Heart right ventricle (tissue), 16 donors: ENCODE data around the gene TIE1. TPM values are rescaled to one million over a fixed set of nuclear protein-coding genes. Genes with fewer than 3 reads are reported as not detected.

ENCODE experiments used
- ATAC-seq, 8 donors: fragments of 200-7000 bp; cut with Tn5 transposase; one replicate each; pipeline ENCODE4 v1.9.1; 2020; ENCODE audit warnings: mild to moderate bottlenecking in 8 of 8, moderate library complexity in 8 of 8, moderate number of reproducible peaks in 1 of 8
- DNase-seq, 2 donors: peaks; one replicate each; pipeline ENCODE4 v3.0.0-alpha.2; 2020
- H3K27ac ChIP-seq, 10 donors: fragments of 200-600 bp; sonication (generic) in 2 of 10; one replicate each; pipeline versions ENCODE4 v1.5.0 to v1.8.0; 2020 to 2022; ENCODE audit warnings: mild to moderate bottlenecking in 3 of 10
- H3K27me3 ChIP-seq, 7 donors: fragments of 200-600 bp; one replicate each; pipeline ENCODE4 v1.8.0; 2021 to 2022; ENCODE audit warnings: mild to moderate bottlenecking in 2 of 7
- H3K36me3 ChIP-seq, 9 donors: fragments of 200-600 bp; sonication (generic) in 1 of 9; one replicate each; pipeline versions ENCODE4 v1.5.0 to v1.8.0; 2020 to 2022; ENCODE audit warnings: mild to moderate bottlenecking in 2 of 9
- H3K4me1 ChIP-seq, 9 donors: fragments of 200-600 bp; sonication (generic) in 1 of 9; one replicate each; pipeline versions ENCODE4 v1.5.0 to v1.8.0; 2020 to 2022; ENCODE audit warnings: mild to moderate bottlenecking in 4 of 9
- H3K4me3 ChIP-seq, 10 donors: fragments of 200-600 bp; sonication (generic) in 2 of 10; one replicate each; pipeline versions ENCODE4 v1.5.0 to v1.8.0; 2020 to 2022; ENCODE audit warnings: mild to moderate bottlenecking in 7 of 10, moderate library complexity in 2 of 10
- H3K9me3 ChIP-seq, 11 donors: fragments of 200-600 bp in 10 of 11; sonication (generic) in 2 of 11; one replicate each; pipeline versions ENCODE4 v1.5.0 to v1.8.0; 2013 to 2022; ENCODE audit warnings: mild to moderate bottlenecking in 2 of 11, control low read depth in 1 of 11, moderate library complexity in 1 of 11
- CTCF ChIP-seq, 9 donors: fragments of 200-600 bp; sonication (generic) in 2 of 9; IDR thresholded peaks; one replicate each; pipeline versions ENCODE4 v1.5.0 to v1.8.0; 2021 to 2022; ENCODE audit warnings: antibody characterized with exemption in 9 of 9, mild to moderate bottlenecking in 5 of 9, moderate library complexity in 1 of 9
- WGBS, 2 donors: extraction: QIAGEN DNeasy Blood & Tissue Kit; methylation state at CpG; one replicate each; pipeline ENCODE4 v1.1.7; 2013; ENCODE audit warnings: inconsistent platforms in 1 of 2; 5-methylcytosine and 5-hydroxymethylcytosine counted together
- intact Hi-C, 10 donors: fragments of 100-400 bp; cut with DNase I; formaldehyde crosslinking; loops; one replicate each; pipeline versions ENCODE4 v1.11.1 to v1.14.2; 2022
- polyA plus RNA-seq, 2 donors: library from polyadenylated mRNA; stranded (reverse); fragments of 200-250 nt; gene quantifications; one replicate each; pipeline ENCODE4 v1.2.3, GENCODE V29; 2013
- total RNA-seq, 10 donors: library from RNA; stranded (reverse); fragmentation: NEBNext Ultra II Directional in 3 of 10; extraction: Animal tissue kit (Norgen Biotek cat#: 25700) in 3 of 10; gene quantifications; one replicate each; pipeline versions ENCODE4 v1.2.1 to v1.2.4, GENCODE V29; 2021 to 2023
- donor health status: Arrhythmogenic right ventricular cardiomyopathy.
- donor health status: ischemic (EF 13 %, LVEDD 7.1; RV severe dilation, severe dysfunction).
- donor health status: healthy with polysubstance abuse.
- donor health status: DM: no; HTN: yes; CAD: no.
- donor health status: DM: no; HTN: no; CAD: no.
- donor health status: ischemic (EF 25% LVEDD 6.9; RV normal size, moderate dysfunction).
- donor health status: ischemic (EF 25% LVEDD 5.7; RV mildly dilated, moderate dysfunction).
- donor health status: healthy.
- donor health status: DM: yes; HTN: yes; CAD: no.
- donor health status: Ischemic cardiomyopathy.
- donor health status: ischemic (EF 35%, LVEDD 5.7; RV mildly dilated, moderate dysfunction).
- donor health status: nonischemic (EF 11% LVEDD 7.7; RV severe dilation, severe dysfunction).
- donor health status: DM: yes; HTN: yes; CAD: no.
- donor health status: PGD.
- donor health status: ischemic (EF 29% LVEDD 5.4; RV normal size, mild dysfunction).
- donor health status: nonischemic (EF 23%, LVEDD 6.1; RV moderate dilation, normal function).

Gene TIE1
- total and polyA plus RNA-seq, 12 donors = 19.9 to 55.8 (median 32.0) TPM

DNA sequence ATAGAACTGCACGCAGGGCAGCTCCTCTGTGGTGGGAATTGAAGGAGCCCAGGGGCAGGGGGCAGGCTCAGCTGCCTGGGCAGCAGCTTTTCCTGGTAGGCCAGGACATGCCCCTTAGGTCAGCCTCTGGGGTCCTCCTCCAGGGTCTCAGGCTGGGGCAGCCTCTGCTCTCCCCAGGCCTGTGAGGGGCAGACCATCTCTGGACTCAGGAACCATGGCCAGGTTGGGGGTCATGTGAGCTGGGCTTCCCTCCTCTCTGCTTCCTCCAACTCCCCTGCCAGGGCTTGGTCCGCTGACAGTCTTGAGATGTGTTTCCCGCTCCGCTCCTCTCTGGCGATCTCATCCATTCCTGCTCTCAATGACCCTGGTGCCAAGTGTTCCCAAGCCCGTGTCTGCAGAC, 21.1 kb upstream of the TIE1 start:
- DNase-seq = no peak

GRCh38 chr1:43280692-43281091, 20.1 kb upstream of the TIE1 start:
- WGBS, 2 donors = 38 to 43% methylated on average over 2 of the region's 2 CpGs
- intact Hi-C loops = no loop called here
- Histone ChIP-seq H3K27ac (no peak overlapping the region), H3K36me3 (no peaks in the 10 kb centered on the region), H3K9me3 (no peaks in the 10 kb centered on the region), H3K4me3 (no peak overlapping the region), H3K4me1 (no peaks in the 10 kb centered on the region), H3K27me3 (no peaks in the 10 kb centered on the region)
- no peak for TF ChIP-seq CTCF (IDR thresholded peaks at IDR 0.05)
- ATAC-seq (no peak), DNase-seq (no peak)

More for the DNA sequence above, 21.1 kb upstream of the TIE1 start:
- no peaks in the 10 kb centered on the region for H3K9me3 ChIP-seq
- H3K27me3 ChIP-seq = no peaks in the 10 kb centered on the region
- intact Hi-C loops = no loop called here
- peak in 1 of 8 donors; percentile 15 for ATAC-seq
- no peak for TF ChIP-seq CTCF (IDR thresholded peaks at IDR 0.05)
- 93 to 94% methylated on average over 6 of the region's 6 CpGs for WGBS, 2 donors
- H3K36me3 ChIP-seq = no peaks in the 10 kb centered on the region
- no peak overlapping the region for H3K4me3 ChIP-seq
- H3K4me1 ChIP-seq = peaks cover 0 to 2% (median 0%) of the 10 kb centered on the region in 9 donors
- H3K27ac ChIP-seq = no peak overlapping the region

DNA sequence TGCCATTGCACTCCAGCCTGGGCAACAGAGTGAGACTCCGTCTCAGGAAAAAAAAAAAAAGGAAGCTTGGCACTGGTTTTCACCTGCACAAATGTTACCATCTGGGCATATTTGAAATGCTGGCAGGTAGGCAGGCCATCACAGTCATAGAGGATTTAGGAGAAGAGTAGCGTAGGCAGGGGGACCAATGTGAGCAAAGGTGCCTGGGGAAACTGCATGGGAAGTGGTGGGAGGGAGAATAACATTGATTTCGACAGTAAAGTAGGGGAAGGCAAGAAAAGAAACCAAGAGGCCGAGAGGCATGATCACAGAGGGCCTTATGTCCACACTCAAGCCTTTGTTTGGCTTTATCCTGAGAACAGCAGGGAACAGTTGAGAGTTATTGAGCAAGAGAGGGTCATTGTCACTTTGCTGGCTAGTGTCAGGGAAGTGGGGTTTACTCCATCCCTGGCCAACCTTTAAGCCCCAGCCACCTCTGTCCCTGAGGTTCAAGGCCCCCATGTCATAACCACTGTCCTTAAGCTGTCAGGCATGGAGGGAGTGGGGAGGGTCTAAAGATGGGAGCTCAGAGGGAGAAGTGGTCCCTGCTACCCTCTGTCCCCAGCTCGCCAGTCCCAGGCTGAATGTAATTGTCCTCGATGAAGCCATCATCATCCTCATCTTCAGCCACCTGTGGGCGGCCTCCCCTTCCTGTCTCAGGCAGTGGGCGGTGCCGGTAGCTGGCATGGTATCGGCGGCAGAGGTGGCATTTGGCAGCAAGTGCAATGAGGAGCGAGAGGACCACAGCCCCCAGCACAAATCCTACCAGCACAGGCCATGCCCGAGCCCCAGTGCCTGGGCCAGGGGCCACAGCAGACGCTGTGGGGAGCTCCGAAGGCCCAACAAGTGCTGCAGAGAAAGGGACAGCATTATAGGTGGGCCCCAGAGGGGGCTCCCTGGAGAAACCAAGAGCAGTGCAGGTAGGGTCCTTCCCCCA, 18.3 kb upstream of the TIE1 start:
- TF ChIP-seq CTCF (IDR thresholded peaks at IDR 0.05) = no peak
- intact Hi-C loops = no loop called here
- DNase-seq = no peak
- H3K4me1 ChIP-seq = no peaks in the 10 kb centered on the region
- 88 to 94% methylated on average over 15 of the region's 15 CpGs for WGBS, 2 donors
- ATAC-seq = peak in 1 of 8 donors; percentile 21
- no peak overlapping the region for H3K27ac ChIP-seq
- H3K36me3 ChIP-seq = no peaks in the 10 kb centered on the region
- no peak overlapping the region for H3K4me3 ChIP-seq
- no peaks in the 10 kb centered on the region for H3K9me3 ChIP-seq
- no peaks in the 10 kb centered on the region for H3K27me3 ChIP-seq

GRCh38 chr1:43284065-43284464, 16.7 kb upstream of the TIE1 start:
- Histone ChIP-seq H3K9me3 (no peaks in the 10 kb centered on the region), H3K4me1 (peaks cover 0 to 5% (median 0%) of the 10 kb centered on the region in 9 donors), H3K27me3 (no peaks in the 10 kb centered on the region), H3K4me3 (no peak overlapping the region), H3K27ac (no peak overlapping the region), H3K36me3 (no peaks in the 10 kb centered on the region)
- DNase-seq (no peak), ATAC-seq (no peak)
- 88 to 92% methylated on average over 3 of the region's 3 CpGs for whole genome bisulfite sequencing, 2 donors
- intact Hi-C loops = no loop called here
- TF ChIP-seq CTCF (IDR thresholded peaks at IDR 0.05) = no peak
